HUDEP-2 (cell line): ENCODE data around the gene PARN.
"Not testable (repeated sequence)": the region's sequence is repeated elsewhere in the genome, so short reads cannot be mapped to it uniquely, and the experiment has no call there.

Experiments used
- DNase-seq, 76 experiments: peaks; one replicate each; lab custom pipeline; 2025; ENCODE audit not compliant: unreplicated experiment in 76 of 76; lab: John Stamatoyannopoulos, UW

PARN gene

GRCh38 chr16:14629919-14630619 lies at the start of gene PARN:
PARN (minus strand) TSS chr16:14630260; CDS start chr16:14630125, 135 bp downstream.
- DNase-seq = peak; percentile 33 to 98 (median 94)

GRCh38 chr16:14678748-14679497 lies 48.9 kb upstream of the PARN start:
- no peak for DNase-seq

GRCh38 chr16:14677627-14678026 lies 47.6 kb upstream of the PARN start:
- DNase-seq = no peak

- no peak for DNase-seq
Measured at GRCh38 chr16:14676633-14677032, 46.6 kb upstream of the PARN start.

- no peak for DNase-seq
Measured at GRCh38 chr16:14672403-14672971, 42.4 kb upstream of the PARN start.

GRCh38 chr16:14669776-14670175 lies 39.7 kb upstream of the PARN start:
- DNase-seq = peak in 3 of 76 experiments; percentile 1 to 10 (median 2)

GRCh38 chr16:14668556-14669223 lies 38.6 kb upstream of the PARN start:
- DNase-seq = no peak

- DNase-seq = no peak
Measured at GRCh38 chr16:14667347-14668266, 37.5 kb upstream of the PARN start.

GRCh38 chr16:14658063-14658462 lies 28.0 kb upstream of the PARN start:
- DNase-seq = peak in 60 of 76 experiments; percentile 2 to 76 (median 36)

GRCh38 chr16:14652726-14653125 lies 22.7 kb upstream of the PARN start:
- DNase-seq = no peak

GRCh38 chr16:14650629-14651028 lies 20.6 kb upstream of the PARN start:
- no peak for DNase-seq

GRCh38 chr16:14649816-14650215 lies 19.8 kb upstream of the PARN start:
- DNase-seq = no peak

- peak in 2 of 76 experiments; percentile 1 to 6 for DNase-seq
Measured at GRCh38 chr16:14641926-14642325, 11.9 kb upstream of the PARN start.

GRCh38 chr16:14641206-14641605 lies 11.1 kb upstream of the PARN start:
- DNase-seq = no peak

GRCh38 chr16:14640538-14640937 lies 10.5 kb upstream of the PARN start:
- DNase-seq = no peak

GRCh38 chr16:14636951-14637240 lies 6.8 kb upstream of the PARN start:
- DNase-seq = not testable (repeated sequence)

GRCh38 chr16:14636179-14636950 lies 6.3 kb upstream of the PARN start:
- DNase-seq = peak in 1 of 76 experiments; percentile 6

- no peak for DNase-seq
Measured at GRCh38 chr16:14635395-14636165, 5.5 kb upstream of the PARN start.

GRCh38 chr16:14634389-14634725 lies 4.3 kb upstream of the PARN start:
- no peak for DNase-seq
